ENCODE measurements around the gene TENT5C.

GRCh38 chr1:117616967-117617366 lies 11.1 kb downstream of the TENT5C start:
- TF ChIP-seq CTCF (conservative IDR thresholded peaks at IDR 0.05) (no peak), ZFX (IDR thresholded peaks at IDR 0.05) (no peak)

All from C4-2B (cell line).